OCI-LY1 (cell line): Measurements from ENCODE around the gene MAP3K3.

Source experiments
- CTCF ChIP-seq: fragments of 200-600 bp; sonication (generic), shearing (Covaris generic); IDR thresholded peaks from 2 replicates; pipeline ENCODE4 v1.5.1; 2017; ENCODE audit warnings: mild to moderate bottlenecking, antibody characterized with exemption, low read length, moderate library complexity, mixed read lengths
- EZH2 ChIP-seq: fragments of 200-600 bp; sonication (generic), shearing (Covaris generic); IDR thresholded peaks from 2 replicates; pipeline ENCODE4 v1.8.0; 2017; ENCODE audit warnings: borderline replicate concordance, mixed run types, mild to moderate bottlenecking, antibody characterized with exemption, low read length, moderate library complexity, mixed read lengths

- TF ChIP-seq CTCF (no peak), EZH2 (no peak)
These were observed 59.3 kb downstream of the MAP3K3 start for GRCh38 chr17:63681530-63681929.
